ENCODE results near the gene REV1.
"Not testable (repeated sequence)": the region's sequence is repeated elsewhere in the genome, so short reads cannot be mapped to it uniquely, and the experiment has no call there.

The REV1 gene

DNA sequence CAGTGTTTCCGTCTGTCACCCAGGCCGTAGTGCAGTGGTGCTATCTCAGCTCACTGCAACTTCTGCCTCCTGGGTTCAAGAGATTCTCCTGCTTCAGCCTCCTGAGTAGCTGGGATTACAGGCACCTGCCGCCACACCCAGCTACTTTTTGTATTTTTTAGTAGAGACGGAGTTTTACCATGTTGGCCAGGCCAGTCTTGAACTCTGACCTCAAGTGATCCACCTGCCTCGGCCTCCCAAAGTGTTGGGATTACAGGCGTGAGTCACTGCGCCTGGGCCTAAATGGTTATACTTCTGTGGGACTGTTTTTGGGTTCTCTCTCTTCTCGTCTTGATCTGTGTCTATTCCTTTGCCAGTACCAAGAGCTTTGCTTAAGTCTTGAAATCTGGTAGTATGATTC lies 135.0 kb downstream of the REV1 start:
- not testable (repeated sequence) for DNase-seq (ENCODE audit: low read depth, low spot score)

DNA sequence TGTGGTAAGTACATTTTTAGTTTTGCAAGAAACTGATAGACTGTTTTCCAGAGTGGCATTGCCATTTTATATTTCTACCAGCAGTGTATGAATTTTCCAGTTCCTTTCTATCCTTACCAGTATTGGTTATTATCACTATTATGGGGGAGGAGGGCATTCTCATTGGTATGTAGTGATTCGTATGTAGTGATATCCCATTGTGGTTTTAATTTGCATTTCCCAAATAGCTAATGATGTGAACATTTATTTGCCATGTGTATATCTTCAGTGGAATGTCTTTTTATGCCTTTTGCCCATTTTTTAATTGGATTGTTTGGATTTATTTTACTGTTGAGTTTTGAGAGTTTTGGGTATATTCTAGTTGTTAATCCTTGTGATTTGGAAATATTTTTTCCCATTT lies 135.7 kb downstream of the REV1 start:
- DNase-seq (ENCODE audit: low read depth, low spot score) = no peak

Measured in ELF-1 (cell line).